ENCODE measurements around the gene ICAM3. TPM values are rescaled to one million over a fixed set of nuclear protein-coding genes. Genes with fewer than 3 reads are reported as not detected.

The ICAM3 gene
- total RNA-seq, 1 donor from 2014 or later, result 6.8 TPM

- TF ChIP-seq, protein P1, sequence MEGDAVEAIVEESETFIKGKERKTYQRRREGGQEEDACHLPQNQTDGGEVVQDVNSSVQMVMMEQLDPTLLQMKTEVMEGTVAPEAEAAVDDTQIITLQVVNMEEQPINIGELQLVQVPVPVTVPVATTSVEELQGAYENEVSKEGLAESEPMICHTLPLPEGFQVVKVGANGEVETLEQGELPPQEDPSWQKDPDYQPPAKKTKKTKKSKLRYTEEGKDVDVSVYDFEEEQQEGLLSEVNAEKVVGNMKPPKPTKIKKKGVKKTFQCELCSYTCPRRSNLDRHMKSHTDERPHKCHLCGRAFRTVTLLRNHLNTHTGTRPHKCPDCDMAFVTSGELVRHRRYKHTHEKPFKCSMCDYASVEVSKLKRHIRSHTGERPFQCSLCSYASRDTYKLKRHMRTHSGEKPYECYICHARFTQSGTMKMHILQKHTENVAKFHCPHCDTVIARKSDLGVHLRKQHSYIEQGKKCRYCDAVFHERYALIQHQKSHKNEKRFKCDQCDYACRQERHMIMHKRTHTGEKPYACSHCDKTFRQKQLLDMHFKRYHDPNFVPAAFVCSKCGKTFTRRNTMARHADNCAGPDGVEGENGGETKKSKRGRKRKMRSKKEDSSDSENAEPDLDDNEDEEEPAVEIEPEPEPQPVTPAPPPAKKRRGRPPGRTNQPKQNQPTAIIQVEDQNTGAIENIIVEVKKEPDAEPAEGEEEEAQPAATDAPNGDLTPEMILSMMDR (IDR thresholded peaks at IDR 0.05; ENCODE audit: insufficient read depth, low read length, poor library complexity, severe bottlenecking), result no peak
- Histone ChIP-seq H3K27me3 (ENCODE audit: control insufficient read depth, insufficient read depth, low read length) (no peaks in the 10 kb centered on the region), H3K4me3 (ENCODE audit: low read depth, low read length) (no peak overlapping the region), H3K36me3 (ENCODE audit: control insufficient read depth, insufficient read depth, low read length) (no peaks in the 10 kb centered on the region)
- DNase-seq (ENCODE audit: low read depth), result no peak
Measured at GRCh38 chr19:10305139-10305806, 34.2 kb downstream of the ICAM3 start.

DNA sequence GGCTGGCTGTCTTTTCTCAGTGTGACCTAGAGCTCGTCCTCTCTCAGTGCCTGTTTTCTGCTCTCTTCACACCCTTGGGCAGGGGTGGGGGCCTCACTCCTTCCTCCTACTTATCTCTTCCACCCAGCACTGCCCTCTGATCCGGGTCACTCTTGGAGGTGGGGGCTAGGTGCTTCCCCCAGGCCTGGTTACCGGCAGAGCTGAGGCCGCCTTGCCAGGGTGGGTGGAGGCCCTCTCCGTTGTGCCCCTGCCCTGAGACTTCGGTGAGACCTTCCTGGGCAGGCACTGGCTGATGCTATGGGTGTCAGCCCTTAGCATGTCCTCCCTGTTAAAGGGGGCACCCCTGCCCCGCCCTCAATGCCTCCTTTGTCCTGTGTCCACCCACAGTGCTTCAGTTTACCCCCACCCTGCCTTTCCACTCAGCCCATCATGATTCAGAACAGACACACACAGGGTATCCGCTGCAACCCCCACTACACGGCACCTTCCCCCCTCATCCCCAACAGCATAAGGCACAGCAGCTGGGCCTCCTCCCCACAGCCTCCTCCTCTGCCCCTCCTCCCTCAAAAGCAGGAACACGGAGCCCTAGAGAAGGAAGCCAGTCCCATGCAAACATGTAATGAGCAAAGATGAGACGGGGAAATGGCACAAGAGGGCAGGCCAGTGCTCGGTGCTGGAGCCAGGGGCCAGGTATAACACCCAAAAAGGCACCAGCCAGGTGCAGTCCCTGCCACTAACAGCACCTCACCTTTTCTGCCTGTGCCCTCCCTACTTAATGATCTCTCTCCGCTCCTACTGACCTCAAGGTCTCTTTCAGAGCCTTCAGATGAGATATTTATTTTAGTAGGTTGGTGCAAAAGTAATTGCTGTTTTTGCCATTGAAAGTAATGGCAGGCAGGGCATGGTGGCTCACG lies 39.6 kb downstream of the ICAM3 start:
- no peak for DNase-seq (ENCODE audit: low read depth)
- no peak overlapping the region for H3K4me3 ChIP-seq (ENCODE audit: low read depth, low read length)
- TF ChIP-seq, protein P1 (IDR thresholded peaks at IDR 0.05; ENCODE audit: insufficient read depth, low read length, poor library complexity, severe bottlenecking), result no peak
- H3K27me3 ChIP-seq (ENCODE audit: control insufficient read depth, insufficient read depth, low read length), result peaks cover 21% of the 10 kb centered on the region
- H3K36me3 ChIP-seq (ENCODE audit: control insufficient read depth, insufficient read depth, low read length), result no peaks in the 10 kb centered on the region

DNA sequence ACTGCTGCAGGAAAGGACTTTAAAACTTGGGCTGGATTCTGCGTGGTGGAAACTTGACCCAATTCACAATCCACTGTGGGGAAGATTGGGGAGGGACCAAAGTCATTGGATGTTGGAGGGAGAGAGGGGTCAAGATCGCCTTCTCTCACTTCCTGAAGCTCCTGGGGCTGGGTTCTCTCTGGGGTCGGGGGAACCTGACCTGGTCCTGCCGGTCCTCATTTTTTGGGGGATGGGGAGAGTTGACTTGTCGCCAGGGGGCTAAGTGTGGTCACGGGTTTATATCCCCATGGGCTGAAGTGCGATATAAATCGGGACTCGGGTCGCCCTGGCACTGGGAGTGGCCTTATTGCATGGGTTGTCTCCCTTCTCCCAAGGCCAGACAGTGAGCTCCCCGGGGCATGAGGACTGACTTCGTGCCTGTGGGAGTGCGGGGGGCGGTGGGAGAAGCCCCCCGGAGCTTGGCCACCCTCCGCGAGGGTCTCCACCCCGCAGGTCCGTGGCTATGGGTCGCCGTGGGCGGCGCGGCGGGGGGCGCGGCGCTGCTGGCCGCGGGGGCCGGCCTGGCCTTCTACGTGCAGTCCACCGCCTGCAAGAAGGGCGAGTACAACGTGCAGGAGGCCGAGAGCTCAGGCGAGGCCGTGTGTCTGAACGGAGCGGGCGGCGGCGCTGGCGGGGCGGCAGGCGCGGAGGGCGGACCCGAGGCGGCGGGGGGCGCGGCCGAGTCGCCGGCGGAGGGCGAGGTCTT lies 43.4 kb downstream of the ICAM3 start:
- TF ChIP-seq, protein P1 (IDR thresholded peaks at IDR 0.05; ENCODE audit: insufficient read depth, low read length, poor library complexity, severe bottlenecking), result no peak
- no peak for DNase-seq (ENCODE audit: low read depth)
- Histone ChIP-seq H3K36me3 (ENCODE audit: control insufficient read depth, insufficient read depth, low read length) (no peaks in the 10 kb centered on the region), H3K27me3 (ENCODE audit: control insufficient read depth, insufficient read depth, low read length) (peaks cover 59% of the 10 kb centered on the region), H3K4me3 (ENCODE audit: low read depth, low read length) (no peak overlapping the region)

DNA sequence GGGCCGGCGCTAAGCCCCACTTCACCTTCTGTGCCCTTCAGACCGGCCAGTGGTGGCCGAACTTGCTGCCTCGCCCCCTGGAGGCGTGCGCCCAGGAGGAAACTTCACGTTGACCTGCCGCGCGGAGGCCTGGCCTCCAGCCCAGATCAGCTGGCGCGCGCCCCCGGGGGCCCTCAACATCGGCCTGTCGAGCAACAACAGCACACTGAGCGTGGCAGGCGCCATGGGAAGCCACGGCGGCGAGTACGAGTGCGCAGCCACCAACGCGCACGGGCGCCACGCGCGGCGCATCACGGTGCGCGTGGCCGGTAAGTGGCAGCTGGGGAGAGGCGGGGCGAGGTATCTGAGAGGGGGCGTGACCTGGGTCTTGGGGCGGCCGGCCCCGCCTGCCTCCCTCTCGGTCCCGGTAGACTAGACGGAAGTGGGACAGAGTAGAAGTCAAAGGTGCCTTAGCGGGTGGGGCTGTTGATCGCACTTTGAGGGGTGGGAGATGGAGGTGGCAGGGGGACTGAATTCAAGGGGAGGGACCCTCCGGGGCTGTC lies 44.0 kb downstream of the ICAM3 start:
- H3K27me3 ChIP-seq (ENCODE audit: control insufficient read depth, insufficient read depth, low read length), result peaks cover 66% of the 10 kb centered on the region
- no peak overlapping the region for H3K4me3 ChIP-seq (ENCODE audit: low read depth, low read length)
- TF ChIP-seq, protein P1 (IDR thresholded peaks at IDR 0.05; ENCODE audit: insufficient read depth, low read length, poor library complexity, severe bottlenecking), result no peak

DNA sequence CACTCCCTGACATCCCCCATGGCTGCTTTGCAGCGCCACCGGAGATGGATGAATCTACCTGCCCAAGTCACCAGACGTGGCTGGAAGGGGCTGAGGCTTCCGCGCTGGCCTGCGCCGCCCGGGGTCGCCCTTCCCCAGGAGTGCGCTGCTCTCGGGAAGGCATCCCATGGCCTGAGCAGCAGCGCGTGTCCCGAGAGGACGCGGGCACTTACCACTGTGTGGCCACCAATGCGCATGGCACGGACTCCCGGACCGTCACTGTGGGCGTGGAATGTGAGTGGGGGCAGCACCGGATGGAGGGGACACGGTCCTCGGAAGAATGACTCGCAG lies 45.1 kb downstream of the ICAM3 start:
- no peaks in the 10 kb centered on the region for H3K36me3 ChIP-seq (ENCODE audit: control insufficient read depth, insufficient read depth, low read length)
- DNase-seq (ENCODE audit: low read depth), result no peak
- TF ChIP-seq, protein P1 (IDR thresholded peaks at IDR 0.05; ENCODE audit: insufficient read depth, low read length, poor library complexity, severe bottlenecking), result peak; percentile 29
- H3K4me3 ChIP-seq (ENCODE audit: low read depth, low read length), result no peak overlapping the region
- peaks cover 72% of the 10 kb centered on the region for H3K27me3 ChIP-seq (ENCODE audit: control insufficient read depth, insufficient read depth, low read length)

More for the DNA sequence above, 44.0 kb downstream of the ICAM3 start:
- H3K36me3 ChIP-seq (ENCODE audit: control insufficient read depth, insufficient read depth, low read length), result no peaks in the 10 kb centered on the region
- no peak for DNase-seq (ENCODE audit: low read depth)

All from kidney epithelial cell (primary cell).